Osteocyte (in vitro differentiated cells): ENCODE results near the gene MYO16. TPM values are rescaled to one million over a fixed set of nuclear protein-coding genes. Genes with fewer than 3 reads are reported as not detected.

Source experiments
- DNase-seq: peaks from one replicate; pipeline ENCODE4 v3.0.0; 2021; ENCODE audit warnings: mixed read lengths; ENCODE audit not compliant: unreplicated experiment; ENCODE audit errors: extremely low spot score
- H3K27ac Mint-ChIP-seq: one replicate; pipeline ENCODE4 v1.8.0; 2021; ENCODE audit warnings: mild to moderate bottlenecking, mixed read lengths; ENCODE audit not compliant: unreplicated experiment
- H3K27me3 Mint-ChIP-seq: one replicate; pipeline ENCODE4 v1.8.0; 2021; ENCODE audit warnings: mixed read lengths; ENCODE audit not compliant: unreplicated experiment
- H3K36me3 Mint-ChIP-seq: one replicate; pipeline ENCODE4 v1.8.0; 2021; ENCODE audit warnings: mixed read lengths; ENCODE audit not compliant: unreplicated experiment
- H3K4me1 Mint-ChIP-seq: one replicate; pipeline ENCODE4 v1.8.0; 2021; ENCODE audit warnings: mixed read lengths; ENCODE audit not compliant: unreplicated experiment
- H3K4me3 Mint-ChIP-seq: one replicate; pipeline ENCODE4 v1.8.0; 2021; ENCODE audit warnings: mild to moderate bottlenecking, moderate library complexity, mixed read lengths; ENCODE audit not compliant: unreplicated experiment
- H3K9me3 Mint-ChIP-seq: one replicate; pipeline ENCODE4 v1.8.0; 2021; ENCODE audit warnings: mixed read lengths; ENCODE audit not compliant: unreplicated experiment
- total RNA-seq: library from RNA; stranded (reverse); gene quantifications from 2 replicates; pipeline ENCODE4 v1.2.1, GENCODE V29; 2021
- TF ChIP-seq, protein P1 (sequence below): fragments of 200-600 bp; sonication (generic); IDR thresholded peaks from 2 replicates; pipeline ENCODE4 v1.5.0; 2021; ENCODE audit warnings: antibody characterized with exemption, mild to moderate bottlenecking, moderate library complexity

MYO16 gene
- total RNA-seq, 1 donor from 2014 or later: 0.13 TPM

DNA sequence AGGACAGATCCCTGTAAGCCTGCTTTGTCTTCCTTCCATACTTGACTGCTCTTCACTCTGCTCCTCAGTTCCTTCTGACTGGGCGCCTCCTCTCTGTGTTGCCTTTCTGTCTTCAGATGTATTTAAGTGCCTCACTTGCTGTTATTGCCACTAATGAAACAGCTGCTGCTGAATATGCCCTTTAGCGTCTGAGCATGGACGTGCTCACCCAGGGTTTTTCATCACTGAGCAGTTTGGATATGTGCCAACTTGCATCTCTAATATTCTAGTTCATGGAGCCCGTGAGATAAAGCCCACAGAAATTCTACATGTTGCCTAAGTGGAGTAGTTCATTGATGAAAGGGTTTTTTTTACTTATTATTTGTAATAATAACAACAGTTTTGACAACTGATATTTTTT, 198.2 kb downstream of the MYO16 start:
- Mint-ChIP-seq H3K4me3 (no peak overlapping the region), H3K27ac (no peak overlapping the region), H3K36me3 (no peaks in the 10 kb centered on the region), H3K9me3 (peaks cover 8% of the 10 kb centered on the region), H3K4me1 (no peaks in the 10 kb centered on the region), H3K27me3 (no peaks in the 10 kb centered on the region)
- no peak for DNase-seq
- TF ChIP-seq, protein P1, sequence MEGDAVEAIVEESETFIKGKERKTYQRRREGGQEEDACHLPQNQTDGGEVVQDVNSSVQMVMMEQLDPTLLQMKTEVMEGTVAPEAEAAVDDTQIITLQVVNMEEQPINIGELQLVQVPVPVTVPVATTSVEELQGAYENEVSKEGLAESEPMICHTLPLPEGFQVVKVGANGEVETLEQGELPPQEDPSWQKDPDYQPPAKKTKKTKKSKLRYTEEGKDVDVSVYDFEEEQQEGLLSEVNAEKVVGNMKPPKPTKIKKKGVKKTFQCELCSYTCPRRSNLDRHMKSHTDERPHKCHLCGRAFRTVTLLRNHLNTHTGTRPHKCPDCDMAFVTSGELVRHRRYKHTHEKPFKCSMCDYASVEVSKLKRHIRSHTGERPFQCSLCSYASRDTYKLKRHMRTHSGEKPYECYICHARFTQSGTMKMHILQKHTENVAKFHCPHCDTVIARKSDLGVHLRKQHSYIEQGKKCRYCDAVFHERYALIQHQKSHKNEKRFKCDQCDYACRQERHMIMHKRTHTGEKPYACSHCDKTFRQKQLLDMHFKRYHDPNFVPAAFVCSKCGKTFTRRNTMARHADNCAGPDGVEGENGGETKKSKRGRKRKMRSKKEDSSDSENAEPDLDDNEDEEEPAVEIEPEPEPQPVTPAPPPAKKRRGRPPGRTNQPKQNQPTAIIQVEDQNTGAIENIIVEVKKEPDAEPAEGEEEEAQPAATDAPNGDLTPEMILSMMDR: no peak

DNA sequence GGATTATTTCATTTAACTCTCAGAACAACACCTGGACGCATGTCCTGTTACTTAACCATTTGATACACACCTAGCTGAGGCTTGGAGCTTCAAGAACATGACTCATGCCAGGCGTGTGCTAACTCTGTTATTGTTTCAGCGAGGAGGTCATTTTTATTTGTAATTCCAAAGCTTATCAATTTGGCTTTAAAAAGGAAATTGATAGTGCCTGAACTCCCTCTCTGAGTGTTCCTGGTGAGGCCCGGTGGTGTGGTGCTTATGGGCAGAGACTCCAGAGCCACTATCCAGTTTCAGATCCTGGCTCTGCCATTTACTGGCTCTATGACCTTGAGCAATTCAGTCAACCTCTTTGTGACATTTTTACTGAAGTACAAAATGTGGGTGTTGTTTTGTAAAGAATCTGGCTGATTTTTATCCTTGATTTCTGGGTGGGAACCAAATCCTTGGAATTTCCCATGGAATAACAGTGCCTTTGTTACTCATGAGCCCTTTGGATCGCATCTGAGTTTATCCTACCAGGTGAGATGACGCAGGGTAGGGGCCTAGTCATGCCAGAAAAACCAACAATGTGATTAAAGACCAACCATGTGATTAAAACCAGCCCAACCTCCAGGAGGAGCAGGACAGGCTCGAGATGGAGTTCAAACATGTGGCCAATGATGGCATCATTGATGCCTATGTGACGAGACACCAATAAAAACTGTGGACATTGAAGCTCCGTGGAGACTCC, 198.8 kb downstream of the MYO16 start:
- Mint-ChIP-seq H3K4me3 (no peak overlapping the region), H3K36me3 (no peaks in the 10 kb centered on the region), H3K27me3 (no peaks in the 10 kb centered on the region), H3K27ac (no peak overlapping the region), H3K9me3 (peaks cover 8% of the 10 kb centered on the region), H3K4me1 (no peaks in the 10 kb centered on the region)
- no peak for DNase-seq
- TF ChIP-seq, protein P1: no peak

DNA sequence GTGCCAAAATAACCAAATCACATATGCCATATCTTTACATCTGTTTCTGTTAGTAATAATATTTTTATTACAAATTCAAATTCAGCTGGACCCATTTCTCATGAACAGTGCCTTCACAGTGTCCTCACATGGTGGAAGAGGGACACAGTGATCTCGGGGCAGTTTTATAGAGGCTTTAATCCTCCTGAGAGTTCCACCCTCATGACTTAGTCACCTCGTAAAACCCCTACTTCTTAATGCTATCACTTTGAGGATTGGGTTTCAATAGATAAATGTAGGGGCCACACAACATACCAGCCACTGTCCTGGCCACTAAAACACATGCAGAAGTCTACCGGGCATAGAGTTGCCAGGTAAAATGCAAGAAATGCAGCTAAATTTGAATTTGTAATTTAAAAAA, 201.5 kb downstream of the MYO16 start:
- H3K27me3 Mint-ChIP-seq: no peaks in the 10 kb centered on the region
- H3K27ac Mint-ChIP-seq: no peak overlapping the region
- peaks cover 8% of the 10 kb centered on the region for H3K9me3 Mint-ChIP-seq
- TF ChIP-seq, protein P1: no peak
- DNase-seq: no peak
- H3K4me3 Mint-ChIP-seq: no peak overlapping the region
- H3K4me1 Mint-ChIP-seq: peaks cover 4% of the 10 kb centered on the region
- no peaks in the 10 kb centered on the region for H3K36me3 Mint-ChIP-seq

DNA sequence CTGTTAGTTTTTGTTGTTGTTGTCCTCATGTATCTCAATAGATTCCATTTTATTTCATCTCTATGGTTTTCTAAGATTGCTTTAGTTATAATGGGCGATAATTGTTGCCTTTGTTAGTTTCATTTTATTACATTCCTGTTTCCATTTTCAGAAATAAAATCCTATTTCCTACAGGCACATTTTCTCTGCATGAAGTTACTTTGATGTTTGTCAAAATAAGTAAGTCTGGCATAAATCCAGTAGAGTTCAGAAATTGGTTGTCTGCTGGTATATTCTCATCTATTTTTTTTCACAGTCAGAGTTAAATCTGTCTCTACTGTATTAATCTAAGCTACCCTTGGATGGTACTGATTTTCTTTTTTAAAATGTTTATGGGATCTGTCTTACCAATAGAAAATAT, 204.1 kb downstream of the MYO16 start:
- H3K9me3 Mint-ChIP-seq: peaks cover 8% of the 10 kb centered on the region
- peaks cover 4% of the 10 kb centered on the region for H3K4me1 Mint-ChIP-seq
- no peak for DNase-seq
- TF ChIP-seq, protein P1: no peak
- no peak overlapping the region for H3K4me3 Mint-ChIP-seq
- H3K27ac Mint-ChIP-seq: no peak overlapping the region
- H3K27me3 Mint-ChIP-seq: no peaks in the 10 kb centered on the region
- H3K36me3 Mint-ChIP-seq: no peaks in the 10 kb centered on the region

DNA sequence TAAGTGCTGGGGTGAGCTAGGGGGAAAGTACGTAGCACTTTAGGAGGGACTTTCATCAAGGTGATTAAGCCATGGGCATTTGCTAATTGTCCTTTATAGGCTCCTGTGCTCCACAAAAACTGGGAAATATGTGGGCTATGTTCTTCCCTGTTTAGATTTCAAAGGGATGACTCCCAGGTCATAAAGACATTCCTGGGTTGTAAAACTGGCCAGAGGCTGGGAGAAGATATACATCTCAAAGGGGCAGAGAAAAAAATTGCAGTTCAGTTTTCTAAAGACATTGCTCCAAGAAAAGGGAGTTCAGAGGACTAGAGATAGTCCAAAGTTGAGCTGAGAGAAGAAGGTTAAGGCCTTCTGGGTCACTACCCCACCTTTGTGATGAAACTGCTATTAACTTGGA, 204.8 kb downstream of the MYO16 start:
- no peak overlapping the region for H3K4me3 Mint-ChIP-seq
- TF ChIP-seq, protein P1: no peak
- peaks cover 4% of the 10 kb centered on the region for H3K4me1 Mint-ChIP-seq
- DNase-seq: no peak
- no peak overlapping the region for H3K27ac Mint-ChIP-seq
- H3K36me3 Mint-ChIP-seq: no peaks in the 10 kb centered on the region
- H3K27me3 Mint-ChIP-seq: no peaks in the 10 kb centered on the region
- H3K9me3 Mint-ChIP-seq: peaks cover 4% of the 10 kb centered on the region
